Head of caudate nucleus (tissue), 42 donors: Measurements from ENCODE around the gene METTL25B.

Source experiments
- DNase-seq, 42 donors: peaks; one replicate each; pipeline versions ENCODE4 v3.0.0 to v3.0.0-alpha.2; 2020 to 2021; ENCODE audit warnings: mixed read lengths in 7 of 42
- intact Hi-C: fragments of 100-400 bp; cut with DNase I; formaldehyde crosslinking; loops from one replicate; pipeline ENCODE4 v1.15.0; 2022

METTL25B gene

DNA sequence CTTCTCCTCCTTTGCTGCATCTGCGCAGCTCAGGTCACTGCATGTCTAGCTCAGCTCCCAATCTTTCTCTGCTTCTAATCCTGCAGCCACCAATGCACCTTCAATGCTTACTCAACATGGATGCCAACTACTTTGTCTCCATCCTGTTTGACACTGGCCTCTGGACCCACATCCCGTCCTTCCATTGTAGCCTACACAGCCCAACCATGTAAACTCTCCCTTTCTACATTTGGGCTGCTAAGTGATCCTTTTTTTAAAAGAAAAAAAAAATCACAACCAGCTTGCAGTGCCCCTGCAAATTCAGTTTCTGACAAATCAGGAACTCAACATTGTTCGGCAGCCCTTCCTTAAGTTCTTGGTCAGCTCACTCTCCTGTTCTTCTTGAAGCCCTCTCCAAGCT lies 13.4 kb upstream of the METTL25B start:
- no peak for DNase-seq
- intact Hi-C loops: no loop called here

DNA sequence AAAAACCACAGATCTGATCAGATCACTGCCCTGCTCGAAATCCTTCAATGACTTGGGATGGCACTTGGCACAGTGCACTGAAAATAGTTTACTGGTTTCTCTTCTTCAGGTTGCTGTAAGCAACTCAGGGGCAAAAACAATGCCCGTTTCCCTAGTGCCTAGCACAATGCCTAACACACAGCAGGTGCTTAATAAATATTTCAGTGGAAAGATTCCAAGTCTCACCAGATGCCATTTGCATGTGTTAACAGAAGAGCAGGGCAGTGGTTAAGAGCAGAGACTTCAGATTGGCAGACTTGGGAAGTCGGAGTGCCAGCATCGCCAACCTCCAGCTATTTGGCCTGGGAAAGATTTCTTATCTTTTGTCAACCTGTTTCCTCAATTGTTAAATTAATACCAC lies 10.9 kb upstream of the METTL25B start:
- no peak for DNase-seq
- intact Hi-C loops: no loop called here

DNA sequence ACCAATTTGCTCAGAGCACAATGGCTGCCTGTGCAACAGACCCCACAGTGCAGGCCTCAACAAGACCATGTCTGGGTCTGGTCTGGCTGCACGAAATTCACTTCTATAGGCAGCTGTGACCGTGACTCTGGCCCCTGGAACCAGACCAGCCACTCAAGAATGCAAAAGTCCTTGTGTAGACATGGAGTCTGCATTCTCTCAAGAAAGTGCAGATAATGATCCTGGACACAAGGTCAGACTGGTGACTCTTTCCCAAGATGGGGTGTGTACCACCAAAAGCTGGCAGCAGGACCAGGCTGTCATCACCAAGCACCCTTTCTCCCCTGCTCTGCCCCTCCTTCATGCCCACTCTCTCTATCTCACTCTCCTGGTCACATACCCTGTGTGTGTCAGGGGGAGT lies 7.1 kb upstream of the METTL25B start:
- intact Hi-C loops: no loop called here
- no peak for DNase-seq

DNA sequence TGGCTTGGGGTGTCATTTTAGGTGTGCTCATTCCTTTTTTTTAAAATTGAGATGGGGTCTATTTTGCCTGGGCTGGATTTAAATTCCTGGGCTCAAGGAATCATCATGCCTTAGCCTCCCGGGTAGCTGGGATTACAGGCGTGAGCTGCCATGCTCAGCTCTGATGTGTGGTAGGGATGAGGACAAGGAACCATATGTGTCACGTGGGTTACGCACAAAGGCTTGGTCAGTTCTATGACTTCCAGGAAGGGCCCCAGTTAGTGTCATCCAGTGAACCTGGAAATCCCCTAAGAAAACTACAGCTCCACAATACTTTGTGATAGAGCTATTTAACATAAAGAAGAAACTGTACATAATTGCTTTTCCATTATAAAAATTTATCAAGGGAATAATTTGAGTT lies 6.7 kb upstream of the METTL25B start:
- no peak for DNase-seq
- intact Hi-C loops: no loop called here

DNA sequence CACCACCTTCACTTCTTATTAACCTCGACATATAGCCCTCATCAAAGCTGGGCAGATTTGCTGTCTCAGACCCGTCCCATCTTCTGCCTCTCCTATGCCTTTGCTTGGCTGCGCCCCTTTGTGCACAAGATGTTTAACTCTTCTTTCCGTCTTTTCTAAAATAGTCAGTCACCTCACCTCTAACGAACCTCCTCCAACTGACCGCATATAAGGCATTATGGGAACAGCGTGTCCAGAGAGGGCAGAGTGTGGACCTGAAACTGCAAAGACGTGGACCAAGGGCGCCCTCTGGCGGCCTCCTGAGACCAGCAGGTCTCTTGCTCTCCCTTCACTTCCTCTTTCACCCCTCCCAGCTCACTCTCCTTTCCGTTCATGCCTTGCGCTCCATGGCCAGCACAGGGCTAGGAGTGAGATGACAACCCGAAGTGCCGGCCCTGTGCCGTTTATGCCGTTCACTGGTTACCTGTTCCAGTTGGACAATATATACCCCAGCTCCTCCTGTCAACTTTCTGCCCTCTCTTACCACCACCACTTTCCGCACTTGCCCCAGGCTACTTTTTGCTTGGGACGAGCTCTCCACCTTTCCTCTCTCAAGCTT lies 2.5 kb upstream of the METTL25B start:
- DNase-seq: peak; percentile 66 to 95 (median 88)
- intact Hi-C loops: loop anchor here (5.0 kb wide), 1 partner anchor 38 kb away; no protein-coding TSS in a partner anchor

DNA sequence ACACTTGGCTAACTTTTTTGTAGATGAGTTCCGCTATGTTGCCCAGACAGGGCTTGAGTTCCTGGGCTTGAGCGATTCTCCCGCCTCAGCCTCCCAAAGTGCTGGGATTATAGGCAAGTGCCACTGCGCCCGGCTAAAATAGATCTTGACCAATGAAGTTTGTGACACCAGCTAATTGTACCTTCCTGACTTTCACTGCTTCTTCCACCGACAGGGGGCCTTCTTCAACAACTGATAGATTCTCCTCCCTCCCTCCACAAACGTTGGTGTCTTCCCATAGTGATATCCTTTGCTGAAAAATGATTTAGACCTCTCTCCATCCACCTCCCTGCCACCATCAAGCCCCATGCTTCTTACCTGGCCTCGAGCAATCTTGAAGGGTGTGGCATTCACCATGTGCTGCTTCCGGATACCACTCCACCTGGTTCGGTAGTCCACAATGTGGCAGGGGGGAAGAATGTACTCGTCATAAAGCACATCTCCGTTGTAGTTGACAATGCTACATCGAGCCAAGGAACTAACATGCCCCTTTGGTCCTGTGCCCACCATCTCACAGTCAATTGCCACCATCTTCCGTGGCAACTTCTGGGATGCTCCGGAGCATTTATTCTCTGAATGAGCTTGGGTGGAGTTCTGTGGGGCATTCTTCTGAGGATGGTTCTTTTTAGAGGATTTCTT lies 1.6 kb upstream of the METTL25B start:
- DNase-seq: peak in 24 of 42 donors; percentile 28 to 72 (median 49)
- intact Hi-C loops: loop anchor here (5.0 kb wide), 1 partner anchor 39 kb away; no protein-coding TSS in a partner anchor

DNA sequence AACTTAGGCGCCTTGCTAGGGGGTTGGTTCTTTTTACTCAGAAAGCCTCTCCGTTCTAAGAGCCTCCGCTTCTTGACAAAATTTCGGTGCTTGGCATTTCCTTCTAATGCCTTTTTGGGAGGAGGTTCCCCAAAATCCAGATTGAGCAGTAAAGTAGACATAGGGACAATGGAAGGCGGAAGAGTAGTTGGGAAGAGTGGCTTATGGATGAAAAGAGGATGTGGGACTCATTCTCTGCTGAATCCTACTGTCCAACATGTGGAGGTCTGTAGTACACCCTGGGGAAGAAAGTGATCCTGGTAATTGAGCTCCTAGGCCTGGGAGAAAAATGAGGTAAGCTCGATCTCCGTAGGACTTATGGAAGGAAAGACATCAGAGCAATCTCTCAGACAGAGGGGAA lies 777 bp upstream of the METTL25B start:
- DNase-seq: no peak
- intact Hi-C loops: loop anchor here (5.0 kb wide), 1 partner anchor 40 kb away; no protein-coding TSS in a partner anchor

DNA sequence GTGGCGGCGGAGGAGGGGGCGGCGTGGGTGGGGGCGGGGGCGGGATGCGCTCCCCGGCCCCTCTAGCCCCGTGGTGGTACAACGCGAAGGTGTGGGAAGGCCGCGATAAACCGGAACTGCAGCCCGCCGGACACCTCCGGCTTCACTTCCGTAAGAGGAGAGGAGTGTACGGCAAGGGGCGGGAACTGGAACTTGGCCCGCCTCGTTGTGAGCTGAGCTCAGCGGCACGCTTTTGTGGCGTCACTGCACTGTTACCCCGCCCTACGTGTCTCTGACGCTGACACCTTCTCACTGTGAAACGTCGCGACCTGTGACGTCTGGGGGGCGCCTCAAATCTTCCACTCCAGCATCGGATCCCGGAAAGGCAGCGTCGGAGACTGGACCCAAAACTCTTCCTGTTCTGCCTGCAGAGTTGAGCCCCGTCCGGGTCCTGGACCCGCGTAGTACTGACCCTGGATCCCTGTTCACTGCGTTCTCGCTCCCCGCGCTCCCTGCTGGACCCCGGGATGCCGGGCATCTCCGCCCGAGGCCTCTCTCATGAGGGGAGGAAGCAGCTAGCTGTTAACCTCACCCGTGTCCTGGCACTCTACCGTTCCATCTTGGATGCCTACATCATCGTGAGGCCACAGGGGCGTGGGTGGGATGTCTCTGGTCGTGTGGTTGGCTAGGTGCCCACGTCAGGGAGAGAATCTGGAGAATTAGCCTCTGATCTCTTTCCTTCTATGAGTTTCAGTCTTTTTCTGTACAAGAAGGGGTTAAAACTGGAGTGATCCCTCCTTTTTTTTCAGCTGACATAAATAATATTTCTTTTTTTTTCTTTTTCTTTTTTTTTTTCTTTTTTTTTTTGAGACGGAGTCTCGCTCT lies 562 bp downstream of the METTL25B start, which contains the start of gene ISG20L2:
Gene ISG20L2 (minus strand): TSS at position 168 of the 864 bp plus-strand sequence. CDS start 1,114 bp downstream, outside the sequence.
- peak; percentile 88 to 99 (median 95) for DNase-seq
- intact Hi-C loops: loop anchor here (5.0 kb wide), 1 partner anchor 42 kb away; no protein-coding TSS in a partner anchor

DNA sequence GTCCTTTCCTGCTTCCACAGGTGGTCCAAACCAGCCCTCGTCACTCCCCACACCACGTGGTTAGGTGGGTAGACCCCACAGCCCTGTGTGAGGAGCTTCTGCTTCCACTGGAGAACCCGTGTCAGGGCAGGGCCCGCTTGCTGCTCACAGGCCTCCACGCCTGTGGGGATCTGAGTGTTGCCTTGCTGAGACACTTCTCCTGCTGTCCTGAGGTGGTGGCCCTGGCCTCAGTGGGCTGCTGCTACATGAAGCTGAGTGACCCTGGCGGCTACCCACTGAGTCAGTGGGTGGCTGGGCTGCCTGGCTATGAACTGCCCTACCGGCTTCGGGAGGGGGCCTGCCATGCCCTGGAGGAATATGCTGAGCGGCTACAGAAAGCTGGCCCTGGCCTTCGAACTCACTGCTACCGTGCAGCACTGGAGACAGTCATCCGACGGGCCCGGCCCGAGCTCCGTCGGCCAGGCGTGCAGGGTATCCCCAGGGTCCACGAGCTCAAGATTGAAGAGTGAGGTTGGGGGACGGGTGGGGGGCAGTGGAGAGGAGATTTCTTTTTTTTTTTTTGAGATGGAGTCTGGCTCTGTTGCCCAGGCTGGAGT lies 5.8 kb downstream of the METTL25B start:
- no peak for DNase-seq
- intact Hi-C loops: no loop called here

DNA sequence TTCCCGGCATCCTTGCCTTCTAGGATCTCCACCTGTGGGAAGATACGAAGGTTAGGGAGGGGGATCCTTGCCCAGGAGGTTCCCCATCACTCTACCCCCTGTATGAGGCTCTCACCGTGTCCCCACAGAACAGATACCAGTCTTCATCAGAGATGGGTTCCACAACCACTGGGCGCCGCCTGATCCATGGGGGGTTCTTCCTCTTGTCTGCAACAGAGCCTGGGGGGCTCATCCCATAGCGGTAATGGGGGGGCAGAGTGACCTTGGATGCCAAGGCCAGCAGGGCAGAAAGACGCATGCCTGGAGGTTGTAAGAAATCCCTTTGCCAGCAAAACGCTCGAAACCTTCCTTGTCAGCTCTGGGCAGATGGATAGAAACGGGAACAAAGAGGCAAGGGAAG lies 10.1 kb downstream of the METTL25B start:
- intact Hi-C loops: no loop called here
- DNase-seq: no peak

DNA sequence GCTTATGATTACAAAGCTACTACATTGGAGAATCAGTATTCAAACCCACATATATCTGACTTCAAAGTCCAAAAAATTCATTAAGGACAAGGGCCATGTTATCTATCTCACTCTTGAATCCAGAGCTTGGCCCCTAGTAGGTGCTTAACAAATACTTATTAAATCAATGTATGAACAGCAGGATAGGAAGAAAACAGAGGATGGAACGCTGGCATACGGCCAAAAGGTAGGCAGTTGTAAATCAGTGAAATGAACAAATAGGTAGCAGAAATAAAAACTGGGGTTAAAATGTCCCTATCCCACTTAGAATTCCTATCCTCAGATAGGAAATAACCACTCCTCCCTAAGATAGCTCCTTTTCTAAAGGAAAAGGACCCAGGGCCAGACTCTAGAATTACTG lies 10.6 kb downstream of the METTL25B start:
- no peak for DNase-seq
- intact Hi-C loops: no loop called here

DNA sequence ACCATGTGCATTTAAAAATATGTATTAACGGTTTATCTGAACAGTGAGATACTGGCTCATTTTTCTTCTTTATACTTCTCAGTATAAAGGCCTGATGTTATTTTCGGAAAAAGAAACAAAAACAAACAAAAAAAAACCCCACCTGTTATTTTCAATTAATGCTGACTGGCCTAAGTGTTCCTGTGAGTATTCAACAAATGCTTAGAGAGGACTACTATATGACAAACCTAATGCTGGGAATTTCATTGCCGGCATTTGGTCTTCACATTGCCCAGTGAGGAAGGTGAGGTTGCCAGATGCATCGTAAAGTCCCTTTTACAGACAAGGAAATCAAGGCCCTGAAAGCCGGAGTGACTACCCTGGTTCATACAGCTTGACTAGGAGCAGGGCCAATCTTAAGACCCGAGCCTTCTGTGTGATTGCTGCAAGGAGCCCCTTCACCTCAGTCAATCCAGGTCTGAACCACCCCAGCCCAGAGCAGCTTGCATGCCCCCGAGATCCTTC lies 12.0 kb downstream of the METTL25B start:
- DNase-seq: no peak
- intact Hi-C loops: no loop called here

DNA sequence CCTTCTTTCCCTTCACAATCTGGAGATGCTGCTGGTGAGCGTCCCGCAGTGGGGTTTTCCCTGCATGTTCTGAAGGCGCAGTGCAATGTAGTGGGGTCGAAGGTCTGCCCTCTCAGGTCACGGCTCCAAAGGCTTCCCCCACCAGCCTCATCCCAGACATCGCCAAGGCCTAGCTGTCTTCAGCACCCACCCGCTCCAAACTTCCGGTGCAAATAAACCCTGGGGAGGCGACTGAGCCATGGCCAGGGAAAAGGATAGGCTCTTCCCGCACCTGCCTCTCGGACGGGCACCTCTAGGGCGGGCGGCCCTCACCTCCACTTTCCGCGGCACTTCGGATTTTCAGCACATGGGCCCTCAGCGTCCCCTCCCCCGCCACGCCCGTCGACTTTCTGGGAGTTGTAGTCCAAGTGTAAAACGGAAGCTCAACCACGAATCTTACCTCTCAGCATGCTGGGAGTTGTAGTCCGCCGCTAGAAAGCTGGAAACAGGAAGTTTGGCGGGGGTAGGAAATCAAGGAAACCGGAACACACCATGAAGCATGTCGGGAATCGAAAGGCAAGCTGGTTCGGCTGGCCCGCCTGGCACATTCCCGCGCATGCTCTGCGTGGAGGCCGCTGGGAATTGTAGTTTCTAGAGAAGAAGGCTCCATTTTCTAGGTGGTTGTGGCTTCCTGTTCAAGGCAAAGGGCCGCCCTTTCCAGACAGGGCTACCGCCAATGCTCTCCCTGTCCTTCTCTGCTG lies 12.6 kb downstream of the METTL25B start, which contains the start of gene MRPL24:
Gene MRPL24 (minus strand): TSS at position 348 of the 740 bp plus-strand sequence. CDS start 2,384 bp downstream, outside the sequence.
- intact Hi-C loops: loop anchor here (1.0 kb wide), 1 partner anchor 26 kb away; the partner anchor contains the start of gene PRCC
- peak; percentile 95 to 100 (median 99) for DNase-seq

DNA sequence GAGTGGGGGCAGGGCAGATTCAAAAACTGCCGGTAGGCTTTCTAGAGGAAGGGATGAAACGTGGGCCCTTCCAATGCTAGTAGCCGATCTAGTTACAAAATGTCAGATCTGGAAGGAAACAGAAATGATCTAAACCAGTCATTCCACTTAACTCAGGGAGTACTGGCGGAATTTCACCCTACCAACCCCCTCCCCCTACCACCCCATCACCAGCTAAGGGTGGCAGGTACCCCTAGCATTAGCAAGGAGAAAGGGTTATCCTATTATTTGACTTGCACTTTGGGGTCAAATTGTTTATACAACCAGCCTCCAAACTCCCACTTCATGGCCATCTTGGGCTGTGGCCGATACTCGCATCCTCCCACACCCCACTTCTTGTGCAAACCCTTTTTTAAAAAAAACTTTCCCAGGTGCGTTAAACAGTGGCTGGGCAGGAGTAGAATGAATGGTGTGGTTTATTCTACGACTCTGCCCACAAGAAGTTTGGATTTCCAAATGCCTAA lies 13.3 kb downstream of the METTL25B start:
- DNase-seq: peak in 1 of 42 donors; percentile 22

DNA sequence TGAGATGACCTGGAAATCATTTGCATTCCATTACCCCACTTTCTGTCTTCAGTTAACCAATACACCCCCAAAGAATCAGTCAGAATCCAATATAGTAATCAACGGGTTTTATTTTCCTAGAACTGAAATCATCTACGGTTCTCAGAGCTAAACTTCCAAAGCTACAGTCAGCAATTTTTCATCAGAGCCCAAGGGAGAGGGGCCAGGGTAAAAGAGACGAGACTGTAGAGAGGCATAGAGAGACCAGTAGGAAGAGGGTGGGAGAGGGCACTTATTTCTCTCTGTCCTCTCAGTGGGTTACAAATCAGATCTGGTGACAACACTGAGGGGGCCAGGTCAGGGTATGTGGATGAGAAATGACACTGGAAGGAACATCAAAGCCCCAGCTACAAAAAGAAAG lies 13.7 kb downstream of the METTL25B start:
- intact Hi-C loops: no loop called here
- no peak for DNase-seq

More for the DNA sequence above, 13.3 kb downstream of the METTL25B start:
- intact Hi-C loops: loop anchor here (1.0 kb wide), 1 partner anchor 26 kb away; the partner anchor contains the start of gene PRCC

DNA sequence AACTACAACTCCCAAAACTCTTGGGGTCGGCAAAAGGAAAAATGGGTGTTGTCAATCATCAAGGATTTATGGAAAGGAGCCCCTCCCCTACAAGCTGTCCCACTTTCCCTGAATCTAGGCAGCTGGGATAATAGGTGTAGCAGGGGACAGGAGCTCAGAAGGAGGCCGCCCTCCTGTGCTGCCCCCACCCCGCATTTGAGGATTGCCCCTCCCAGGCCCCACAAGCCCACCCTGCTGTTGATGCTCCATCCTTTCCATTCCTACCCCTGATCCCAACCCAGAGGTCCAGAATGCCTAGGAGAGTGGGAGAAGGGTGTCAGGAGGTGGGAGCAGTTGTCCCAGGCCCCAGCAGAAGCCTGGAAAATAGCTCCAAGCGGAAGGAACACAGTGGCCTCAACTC lies 14.5 kb downstream of the METTL25B start:
- intact Hi-C loops: no loop called here
- no peak for DNase-seq

DNA sequence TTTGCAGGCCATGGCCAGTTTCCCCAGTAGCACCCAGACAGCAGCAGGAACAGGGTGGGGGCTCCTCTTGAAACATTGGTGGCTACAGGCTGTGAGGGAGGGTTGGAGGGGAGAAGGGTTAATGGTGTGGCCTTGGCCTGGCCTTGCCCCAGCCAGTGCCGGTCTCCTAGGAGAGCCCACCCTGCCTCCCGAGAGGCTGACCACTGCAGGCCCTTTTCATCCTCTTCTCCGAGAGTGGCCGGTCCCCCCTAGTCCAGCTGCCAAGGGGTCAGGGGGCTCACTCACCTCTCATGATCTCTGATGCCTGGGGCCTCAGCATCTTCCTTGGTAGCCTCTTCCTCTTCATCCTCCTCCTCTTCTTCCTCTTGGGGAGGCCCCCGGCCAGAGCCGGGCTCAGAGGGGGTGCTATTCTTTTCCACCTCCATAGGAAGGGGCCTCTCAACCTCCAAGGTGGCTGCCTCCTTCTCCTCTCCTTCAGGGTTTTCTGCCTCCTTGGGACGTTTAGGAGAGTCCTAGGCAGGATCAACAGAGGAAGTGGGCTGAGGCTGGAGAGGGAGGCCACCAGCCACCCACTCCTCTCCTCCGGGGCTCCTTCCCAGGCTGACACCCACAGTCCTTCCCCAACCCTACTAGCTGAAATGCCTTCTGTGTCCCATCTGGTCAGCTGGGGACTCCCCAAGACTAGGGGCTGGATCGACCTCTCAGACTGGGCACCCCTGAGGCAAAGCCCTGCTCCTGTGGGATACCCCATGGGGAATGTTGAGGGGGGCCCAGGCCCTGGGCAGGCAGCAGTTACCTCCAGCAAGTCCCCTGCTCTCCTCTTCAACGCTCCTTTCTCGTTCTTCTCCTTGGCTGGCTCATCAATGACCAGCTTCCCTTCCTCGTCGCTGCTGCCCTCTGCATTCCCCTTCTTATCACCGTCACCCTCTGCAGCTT lies 15.4 kb downstream of the METTL25B start:
- intact Hi-C loops: no loop called here
- DNase-seq: no peak
